Stomach (tissue), 9 donors: Measurements from ENCODE around the gene MIA3. TPM values are rescaled to one million over a fixed set of nuclear protein-coding genes. Genes with fewer than 3 reads are reported as not detected.

ENCODE experiments used
- DNase-seq, 2 donors: peaks; one replicate each; pipeline versions ENCODE4 v3.0.0 to v3.0.0-alpha.2; 2013 to 2019
- H3K27ac ChIP-seq, 5 donors: fragments of 200-600 bp in 4 of 5; sonication (generic) in 4 of 5; one replicate each; pipeline ENCODE4 v1.5.1; 2013 to 2019; ENCODE audit warnings: mild to moderate bottlenecking in 1 of 5, moderate library complexity in 1 of 5
- H3K27me3 ChIP-seq, 3 donors: fragments of 200-600 bp; sonication (generic); one replicate each; pipeline ENCODE4 v1.5.1; 2017 to 2019; ENCODE audit warnings: mixed run types in 1 of 3
- H3K36me3 ChIP-seq, 4 donors: fragments of 200-600 bp; sonication (generic); 1 replicate in 3 of 4; 2 replicates in 1 of 4; pipeline ENCODE4 v1.5.1; 2016 to 2019
- H3K4me1 ChIP-seq, 4 donors: fragments of 200-600 bp; sonication (generic); one replicate each; pipeline ENCODE4 v1.5.1; 2016 to 2019
- H3K4me3 ChIP-seq, 4 donors: fragments of 200-600 bp; sonication (generic) in 3 of 4; one replicate each; pipeline ENCODE4 v1.5.1; 2016 to 2019; ENCODE audit warnings: mild to moderate bottlenecking in 1 of 4
- H3K9me3 ChIP-seq, 4 donors: fragments of 200-600 bp; sonication (generic); one replicate each; pipeline ENCODE4 v1.5.1; 2016 to 2019
- EP300 ChIP-seq: sonication (generic); formaldehyde crosslinking; IDR thresholded peaks from one replicate; pipeline ENCODE4 v1.6.1; 2017; ENCODE audit warnings: antibody characterized with exemption
- POLR2A ChIP-seq, 4 donors: fragments of 450-650 bp; IDR thresholded peaks; one replicate each; pipeline ENCODE4 v1.6.1; 2016; ENCODE audit warnings: antibody characterized with exemption in 4 of 4, control low read depth in 2 of 4, mild to moderate bottlenecking in 1 of 4, moderate library complexity in 1 of 4
- POLR2AphosphoS5 ChIP-seq, 3 donors: sonication (generic); formaldehyde crosslinking; IDR thresholded peaks; one replicate each; pipeline ENCODE4 v1.6.1; 2016; ENCODE audit warnings: antibody characterized with exemption in 3 of 3
- WGBS, 5 donors: extraction: QIAGEN DNeasy Blood & Tissue Kit in 3 of 5; methylation state at CpG; one replicate each; pipeline versions ENCODE4 v1.1.5 to v1.1.7; 2013 to 2018; 5-methylcytosine and 5-hydroxymethylcytosine counted together
- intact Hi-C: fragments of 100-400 bp; cut with DNase I; formaldehyde crosslinking; loops from one replicate; pipeline ENCODE4 v1.15.1; 2023; ENCODE audit warnings: low total_unique reads
- polyA plus RNA-seq, 3 donors: library from polyadenylated mRNA; stranded (reverse); fragments of 200-250 nt; gene quantifications; one replicate each; pipeline ENCODE4 v1.2.3, GENCODE V29; 2013
- total RNA-seq, 5 donors: library from RNA; depleted of rRNA; stranded (reverse); fragments of >200 nt; gene quantifications; one replicate each; pipeline versions ENCODE4 v1.1.0 to v1.2.3, GENCODE V29; 2014 to 2016
- TF ChIP-seq, protein P1 (sequence below), 7 experiments: fragments of 450-650 bp in 4 of 7; fragments of 200-600 bp in 3 of 7; sonication (generic) in 3 of 7; IDR thresholded peaks; one replicate each; pipeline ENCODE4 v1.5.1; 2016 to 2019; ENCODE audit warnings: antibody characterized with exemption in 7 of 7, control low read depth in 2 of 7, mild to moderate bottlenecking in 1 of 7
- donor health status: healthy with polysubstance abuse.
- donor health status: Bipolar disorder and iron deficiency.
- donor health status: healthy.

MIA3 gene
- total and polyA plus RNA-seq, 8 donors, result 8.7 to 122 (median 56.4) TPM

GRCh38 chr1:222629921-222630535 lies 12.1 kb downstream of the MIA3 start:
- no peaks in the 10 kb centered on the region for H3K27me3 ChIP-seq
- H3K36me3 ChIP-seq, result peaks cover 10 to 98% (median 96%) of the 10 kb centered on the region in 4 donors
- no peaks in the 10 kb centered on the region for H3K9me3 ChIP-seq
- TF ChIP-seq EP300 (no peak), POLR2A (IDR thresholded peaks at IDR 0.05) (no peak), POLR2AphosphoS5 (IDR thresholded peaks at IDR 0.05) (no peak)
- TF ChIP-seq, protein P1, sequence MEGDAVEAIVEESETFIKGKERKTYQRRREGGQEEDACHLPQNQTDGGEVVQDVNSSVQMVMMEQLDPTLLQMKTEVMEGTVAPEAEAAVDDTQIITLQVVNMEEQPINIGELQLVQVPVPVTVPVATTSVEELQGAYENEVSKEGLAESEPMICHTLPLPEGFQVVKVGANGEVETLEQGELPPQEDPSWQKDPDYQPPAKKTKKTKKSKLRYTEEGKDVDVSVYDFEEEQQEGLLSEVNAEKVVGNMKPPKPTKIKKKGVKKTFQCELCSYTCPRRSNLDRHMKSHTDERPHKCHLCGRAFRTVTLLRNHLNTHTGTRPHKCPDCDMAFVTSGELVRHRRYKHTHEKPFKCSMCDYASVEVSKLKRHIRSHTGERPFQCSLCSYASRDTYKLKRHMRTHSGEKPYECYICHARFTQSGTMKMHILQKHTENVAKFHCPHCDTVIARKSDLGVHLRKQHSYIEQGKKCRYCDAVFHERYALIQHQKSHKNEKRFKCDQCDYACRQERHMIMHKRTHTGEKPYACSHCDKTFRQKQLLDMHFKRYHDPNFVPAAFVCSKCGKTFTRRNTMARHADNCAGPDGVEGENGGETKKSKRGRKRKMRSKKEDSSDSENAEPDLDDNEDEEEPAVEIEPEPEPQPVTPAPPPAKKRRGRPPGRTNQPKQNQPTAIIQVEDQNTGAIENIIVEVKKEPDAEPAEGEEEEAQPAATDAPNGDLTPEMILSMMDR (IDR thresholded peaks at IDR 0.05), result no peak
- intact Hi-C loops, result loop anchor here (5.0 kb wide), 1 partner anchor 168 kb away; no protein-coding TSS in a partner anchor
- no peak for DNase-seq
- H3K4me1 ChIP-seq, result peaks cover 0 to 6% (median 3%) of the 10 kb centered on the region in 4 donors
- H3K27ac ChIP-seq, result no peak overlapping the region
- WGBS, 5 donors, result 86 to 94% (median 90%) methylated on average over 7 of the region's 7 CpGs
- no peak overlapping the region for H3K4me3 ChIP-seq

DNA sequence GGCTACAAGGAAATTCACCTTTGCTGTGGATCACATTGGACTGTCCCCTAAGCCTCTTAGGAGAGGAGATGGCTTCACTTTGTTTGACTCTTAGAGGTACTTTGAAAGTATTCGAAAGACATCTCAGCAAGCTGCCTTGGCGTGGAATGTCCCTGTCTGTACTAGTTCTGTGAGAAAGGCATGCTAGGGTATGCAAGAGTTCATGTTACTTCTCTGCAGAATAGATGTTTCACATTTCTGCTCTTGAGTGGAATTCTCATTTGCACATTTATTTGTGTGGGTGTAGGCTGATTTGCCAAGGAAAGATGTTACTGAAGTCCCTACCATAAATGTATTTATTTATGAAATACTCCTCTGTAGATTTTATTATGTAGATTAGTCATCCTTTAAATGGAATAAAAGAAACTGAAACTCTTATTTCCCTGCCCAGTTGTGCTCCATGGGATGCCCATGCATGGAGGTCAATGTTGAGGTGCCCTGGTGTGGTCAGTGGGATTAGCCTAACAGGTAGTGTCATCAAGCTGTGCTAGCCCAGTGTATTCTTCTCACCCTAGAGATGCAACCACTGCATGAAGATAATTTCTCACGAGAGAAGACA lies 13.8 kb downstream of the MIA3 start:
- no peak overlapping the region for H3K27ac ChIP-seq
- H3K4me1 ChIP-seq, result peaks cover 0 to 6% (median 3%) of the 10 kb centered on the region in 4 donors
- intact Hi-C loops, result loop anchor here (5.0 kb wide), 1 partner anchor 169 kb away; no protein-coding TSS in a partner anchor
- whole genome bisulfite sequencing, 5 donors, result 83 to 90% (median 89%) methylated on average over 3 of the region's 3 CpGs
- H3K9me3 ChIP-seq, result no peaks in the 10 kb centered on the region
- TF ChIP-seq POLR2AphosphoS5 (IDR thresholded peaks at IDR 0.05), result no peak
- no peak for TF ChIP-seq POLR2A (IDR thresholded peaks at IDR 0.05)
- TF ChIP-seq, protein P1 (IDR thresholded peaks at IDR 0.05), result no peak
- no peak for DNase-seq
- H3K36me3 ChIP-seq, result peaks cover 10 to 98% (median 95%) of the 10 kb centered on the region in 4 donors
- H3K4me3 ChIP-seq, result no peak overlapping the region
- H3K27me3 ChIP-seq, result no peaks in the 10 kb centered on the region

- Histone ChIP-seq H3K4me3 (no peak overlapping the region), H3K27me3 (no peaks in the 10 kb centered on the region), H3K36me3 (peaks cover 10 to 95% (median 93%) of the 10 kb centered on the region in 4 donors), H3K27ac (no peak overlapping the region), H3K9me3 (no peaks in the 10 kb centered on the region), H3K4me1 (peaks cover 0 to 6% (median 3%) of the 10 kb centered on the region in 4 donors)
- 26 to 46% (median 33%) methylated on average over 2 of the region's 2 CpGs for WGBS, 5 donors
- no peak for TF ChIP-seq POLR2AphosphoS5 (IDR thresholded peaks at IDR 0.05)
- no peak for TF ChIP-seq POLR2A (IDR thresholded peaks at IDR 0.05)
- intact Hi-C loops, result loop anchor here (5.0 kb wide), 1 partner anchor 170 kb away; no protein-coding TSS in a partner anchor
- DNase-seq, result no peak
These were observed 14.9 kb downstream of the MIA3 start for GRCh38 chr1:222632749-222633148.

DNA sequence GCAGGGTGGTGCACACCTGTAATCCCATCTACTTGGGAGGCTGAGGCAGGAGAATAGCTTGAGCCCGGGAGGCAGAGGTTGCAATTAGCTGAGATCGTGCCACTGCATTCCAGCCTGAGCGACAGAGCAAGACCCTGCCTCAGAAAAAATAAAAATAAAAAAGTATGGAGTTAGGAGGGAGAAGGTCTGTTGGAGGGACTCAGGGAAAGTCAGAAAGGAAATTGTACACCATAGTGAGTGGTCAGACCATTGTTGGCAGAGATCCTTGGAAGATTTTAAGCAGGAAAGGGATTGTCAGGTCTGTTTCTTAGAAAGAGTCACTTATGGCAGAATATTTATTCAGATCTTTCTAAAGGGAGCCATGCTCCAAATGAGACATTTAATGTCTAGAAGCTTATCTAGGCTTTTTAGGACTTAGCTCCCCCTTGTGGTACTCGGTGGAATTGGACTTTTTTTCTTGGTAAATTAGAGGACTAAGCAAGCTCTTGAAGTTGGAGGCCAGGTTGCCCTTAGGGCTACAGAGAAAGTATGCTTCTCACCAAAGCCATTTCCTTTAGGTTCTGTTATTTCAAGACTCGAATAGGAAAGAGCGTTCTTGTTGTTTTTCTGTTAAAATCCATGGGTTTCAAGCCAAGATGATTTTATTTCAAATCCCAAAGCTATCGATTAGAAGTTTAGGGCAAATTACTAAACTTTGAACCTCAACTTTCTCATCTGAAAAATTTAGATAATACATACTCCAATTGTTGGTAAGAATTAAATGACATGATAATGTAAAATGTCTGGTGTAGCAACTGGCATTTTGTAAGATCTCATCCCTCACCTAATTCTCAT lies 16.5 kb downstream of the MIA3 start:
- DNase-seq, result peak; percentile 67 to 92
- TF ChIP-seq POLR2AphosphoS5 (IDR thresholded peaks at IDR 0.05) (peak in 1 of 3 donors; percentile 41), EP300 (no peak)
- TF ChIP-seq, protein P1 (IDR thresholded peaks at IDR 0.05), result peak in 5 of 7 experiments; percentile 72 to 93 (median 85)
- H3K27ac ChIP-seq, result no peak overlapping the region
- WGBS, 5 donors, result 45 to 50% (median 48%) methylated on average over 7 of the region's 7 CpGs
- no peaks in the 10 kb centered on the region for H3K9me3 ChIP-seq
- intact Hi-C loops, result loop anchor here (5.0 kb wide), 1 partner anchor 172 kb away; no protein-coding TSS in a partner anchor
- H3K36me3 ChIP-seq, result peaks cover 4 to 94% (median 92%) of the 10 kb centered on the region in 4 donors
- no peaks in the 10 kb centered on the region for H3K27me3 ChIP-seq
- peaks cover 0 to 6% (median 3%) of the 10 kb centered on the region in 4 donors for H3K4me1 ChIP-seq
- no peak overlapping the region for H3K4me3 ChIP-seq
